ENCODE measurements around the gene SSNA1.

SSNA1 gene

GRCh38 chr9:137156567-137157375 is 31.7 kb upstream of the SSNA1 start:
- DNase-seq = peak in 1 of 2 experiments; percentile 23

GRCh38 chr9:137157618-137158415 is 30.7 kb upstream of the SSNA1 start:
- DNase-seq = no peak

GRCh38 chr9:137158625-137159024 is 29.9 kb upstream of the SSNA1 start:
- no peak for DNase-seq

- DNase-seq = no peak
Observed at GRCh38 chr9:137159105-137160053, 29.1 kb upstream of the SSNA1 start.

- DNase-seq = no peak
Observed at GRCh38 chr9:137160054-137160425, 28.4 kb upstream of the SSNA1 start.

- no peak for DNase-seq
Observed at GRCh38 chr9:137160716-137161557, 27.5 kb upstream of the SSNA1 start.

- DNase-seq = no peak
Observed at GRCh38 chr9:137161558-137162486, 26.7 kb upstream of the SSNA1 start.

- peak in 1 of 2 experiments; percentile 43 for DNase-seq
Observed at GRCh38 chr9:137162505-137163364, 25.7 kb upstream of the SSNA1 start.

- peak in 1 of 2 experiments; percentile 43 for DNase-seq
Observed at GRCh38 chr9:137163365-137163715, 25.1 kb upstream of the SSNA1 start.

GRCh38 chr9:137163805-137164204 is 24.7 kb upstream of the SSNA1 start:
- DNase-seq = no peak

GRCh38 chr9:137164370-137165249 is 23.9 kb upstream of the SSNA1 start:
- no peak for DNase-seq

GRCh38 chr9:137165250-137165836 is 23.1 kb upstream of the SSNA1 start:
- no peak for DNase-seq

GRCh38 chr9:137166380-137167229 is 21.9 kb upstream of the SSNA1 start:
- DNase-seq = no peak

GRCh38 chr9:137167277-137167746 is 21.2 kb upstream of the SSNA1 start:
- DNase-seq = no peak

- DNase-seq = peak in 1 of 2 experiments; percentile 27
Observed at GRCh38 chr9:137167747-137168572, 20.5 kb upstream of the SSNA1 start.

- DNase-seq = no peak
Observed at GRCh38 chr9:137168573-137168903, 19.9 kb upstream of the SSNA1 start.
